ENCODE results near the gene GPX1.
A peak's percentile ranks its signal among the peaks of the same experiment; 100 is the strongest.
"Not testable (repeated sequence)": the region's sequence is repeated elsewhere in the genome, so short reads cannot be mapped to it uniquely, and the experiment has no call there.

GPX1 gene

GRCh38 chr3:49358217-49358883 lies at the start of gene GPX1:
TSS of gene GPX1 (minus strand) at chr3:49358353. CDS start at chr3:49358278, 75 bp downstream.
- peak; percentile 73 to 90 for DNase-seq (ENCODE audit: low read depth in 2 of 2)

DNA sequence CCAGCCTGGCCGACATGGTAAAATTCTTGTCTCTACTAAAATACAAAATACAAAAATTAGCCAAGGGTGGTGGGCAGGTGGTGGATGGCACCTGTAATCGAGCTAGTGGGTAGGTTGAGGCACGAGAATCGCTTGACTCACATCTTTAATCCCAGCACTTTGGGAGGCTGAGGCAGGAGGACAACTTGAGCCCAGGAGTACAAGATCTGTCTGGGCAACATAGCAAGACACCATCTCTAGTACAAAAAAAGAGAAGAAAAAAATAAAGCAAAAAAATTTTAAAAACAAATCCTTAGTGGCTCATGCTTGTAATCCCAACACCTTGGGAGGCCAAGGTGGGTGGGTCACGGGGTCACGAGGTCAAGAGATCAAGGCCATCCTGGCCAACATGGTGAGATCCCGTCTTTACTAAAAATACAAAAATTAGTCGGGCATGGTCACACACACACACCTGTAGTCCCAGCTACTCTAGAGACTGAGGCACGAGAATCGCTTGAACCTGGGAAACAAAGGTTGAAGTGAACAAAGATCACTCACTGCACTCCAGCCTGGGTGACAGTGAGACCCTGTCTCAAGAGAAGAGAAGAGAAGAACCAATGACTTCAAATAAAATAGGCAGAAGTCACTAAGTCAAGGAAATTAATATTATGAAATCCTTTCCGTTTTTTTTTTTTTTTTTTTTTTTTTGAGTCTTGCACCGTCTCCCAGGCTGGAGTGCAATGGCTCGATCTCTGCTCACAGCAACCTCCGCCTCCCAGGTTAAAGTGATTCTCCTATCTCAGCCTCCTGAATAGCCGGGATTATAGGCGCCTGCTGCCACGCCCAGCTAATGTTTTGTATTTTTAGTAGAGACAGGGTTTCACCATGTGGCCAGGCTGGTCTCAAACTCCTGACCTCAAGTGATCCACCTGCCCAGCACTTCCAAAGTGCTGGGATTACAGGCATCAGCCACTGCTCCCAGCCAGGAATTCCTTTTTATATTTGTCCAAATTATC lies 48.7 kb upstream of the GPX1 start:
- no peak for DNase-seq (ENCODE audit: low read depth in 2 of 2)

DNA sequence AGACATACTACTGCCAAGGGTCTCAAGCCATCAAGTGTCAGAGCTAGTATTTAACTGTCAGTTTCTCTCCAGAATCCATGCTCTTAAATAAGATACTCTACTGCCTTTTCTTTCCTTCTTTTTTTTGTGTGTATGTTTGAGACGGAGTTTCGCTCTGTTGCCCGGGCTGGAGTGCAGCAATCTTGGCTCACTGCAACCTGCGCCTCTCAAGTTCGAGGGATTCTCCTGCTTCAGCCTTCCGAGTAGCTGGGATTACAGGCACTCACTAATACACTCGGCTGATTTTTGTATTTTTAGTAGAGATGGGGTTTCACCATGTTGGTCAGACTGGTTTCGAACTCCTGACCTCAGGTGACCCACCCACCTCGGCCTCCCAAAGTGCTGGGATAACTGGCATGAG lies 47.4 kb upstream of the GPX1 start:
- not testable (repeated sequence) for DNase-seq (ENCODE audit: low read depth in 2 of 2)

GRCh38 chr3:49403891-49404290 lies 45.7 kb upstream of the GPX1 start:
- DNase-seq (ENCODE audit: low read depth in 2 of 2): no peak

DNA sequence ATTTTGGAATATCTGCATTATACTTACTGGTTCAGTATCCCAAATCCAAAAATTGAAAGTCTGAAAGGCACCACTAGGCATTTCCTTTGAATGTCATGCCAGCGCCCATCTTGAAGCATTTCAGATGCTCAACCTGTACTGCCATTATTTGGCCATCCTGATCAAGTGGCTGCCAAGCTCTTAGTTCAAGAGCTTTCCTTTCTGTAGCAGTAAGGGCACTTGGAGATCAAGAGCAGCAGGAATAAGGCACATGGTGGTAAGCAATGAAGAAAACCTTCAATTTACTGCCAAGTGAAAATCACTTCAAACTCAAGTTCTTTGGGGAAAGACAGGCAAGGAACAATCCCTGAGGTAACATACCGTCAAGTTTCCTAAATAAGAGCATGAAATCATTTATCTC lies 43.6 kb upstream of the GPX1 start:
- DNase-seq (ENCODE audit: low read depth in 2 of 2): no peak

DNA sequence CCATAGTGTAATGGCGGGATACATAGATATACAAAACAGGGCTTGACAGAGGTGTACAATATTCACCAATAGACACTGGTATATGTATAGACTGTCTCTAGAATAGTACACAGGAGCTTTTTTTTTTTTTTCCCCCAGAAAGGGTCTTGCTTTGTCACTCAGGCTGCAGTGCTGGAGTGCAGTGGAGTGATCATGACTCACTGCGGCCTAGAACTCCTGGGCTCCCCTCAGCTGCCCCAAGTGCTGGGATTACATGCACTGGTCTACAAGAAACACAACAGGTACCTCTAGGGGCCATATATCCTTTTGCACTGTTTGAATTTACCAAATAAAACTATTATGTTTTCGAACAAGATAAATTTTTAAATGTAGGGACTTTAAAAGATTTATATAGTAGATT lies 41.3 kb upstream of the GPX1 start:
- no peak for DNase-seq (ENCODE audit: low read depth in 2 of 2)

- DNase-seq (ENCODE audit: low read depth in 2 of 2): no peak
Observed at GRCh38 chr3:49397470-49397869, 39.3 kb upstream of the GPX1 start.

GRCh38 chr3:49391310-49391709 lies 33.2 kb upstream of the GPX1 start:
- DNase-seq (ENCODE audit: low read depth in 2 of 2): not testable (repeated sequence)

DNA sequence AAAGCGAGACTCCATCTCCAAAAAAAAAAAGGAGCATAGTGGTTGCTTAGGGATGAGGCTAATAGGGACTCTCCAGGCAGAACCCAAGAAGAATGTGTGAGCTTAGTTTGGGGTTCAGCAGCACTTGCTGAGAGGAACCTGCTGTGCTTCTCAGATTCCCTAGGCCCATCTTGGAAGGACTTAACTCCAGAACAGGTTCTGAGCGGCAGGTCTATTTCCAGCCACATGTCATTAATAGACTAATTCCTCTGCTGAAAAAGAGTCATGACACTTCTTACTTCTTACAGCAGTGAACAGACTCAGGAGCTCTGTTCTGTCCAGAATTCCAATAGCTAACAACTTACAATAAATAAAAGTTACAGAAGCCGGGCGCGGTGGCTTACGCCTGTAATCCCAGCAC lies 31.1 kb upstream of the GPX1 start:
- no peak for DNase-seq (ENCODE audit: low read depth in 2 of 2)

- DNase-seq (ENCODE audit: low read depth in 2 of 2): no peak
Observed at GRCh38 chr3:49388289-49388820, 30.2 kb upstream of the GPX1 start.

GRCh38 chr3:49387721-49388120 lies 29.6 kb upstream of the GPX1 start:
- DNase-seq (ENCODE audit: low read depth in 2 of 2): no peak

DNA sequence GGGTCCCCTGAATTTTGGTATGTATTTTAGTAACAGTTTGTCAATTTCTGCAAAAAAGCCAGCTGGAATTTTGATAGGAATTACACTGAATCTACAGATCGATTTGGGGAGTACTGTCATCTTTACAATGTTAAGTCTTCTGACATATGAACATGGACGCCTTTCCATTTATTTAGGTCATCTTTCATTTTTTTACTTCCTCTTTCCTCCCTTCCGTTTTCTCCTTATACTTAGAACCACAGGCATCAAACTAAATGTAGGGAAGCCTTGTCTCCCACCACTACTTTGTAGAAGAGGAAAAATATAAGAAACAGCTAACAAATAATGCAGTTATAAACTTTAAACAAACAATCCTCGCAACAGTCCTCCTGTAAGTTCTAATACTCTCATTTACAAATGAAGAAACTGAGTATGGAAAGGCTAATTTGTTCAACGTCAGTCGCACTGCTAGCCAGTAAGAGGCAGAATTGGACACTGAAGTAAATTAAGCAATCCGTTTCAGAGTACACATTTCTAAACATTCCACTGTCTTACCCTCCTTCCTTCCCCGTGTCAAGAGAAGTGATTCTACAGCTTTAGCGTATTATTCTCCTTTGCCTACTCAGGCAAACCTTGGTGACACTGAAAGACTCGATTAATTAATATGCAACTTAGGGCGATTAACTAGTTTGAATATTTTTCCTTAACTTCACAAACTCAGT lies 28.1 kb upstream of the GPX1 start:
- DNase-seq (ENCODE audit: low read depth in 2 of 2): no peak

- DNase-seq (ENCODE audit: low read depth in 2 of 2): no peak
Observed at GRCh38 chr3:49385617-49386016, 27.5 kb upstream of the GPX1 start.

- DNase-seq (ENCODE audit: low read depth in 2 of 2): no peak
Observed at GRCh38 chr3:49383387-49383786, 25.2 kb upstream of the GPX1 start.

- no peak for DNase-seq (ENCODE audit: low read depth in 2 of 2)
Observed at GRCh38 chr3:49378249-49378895, 20.2 kb upstream of the GPX1 start.

- DNase-seq (ENCODE audit: low read depth in 2 of 2): peak; percentile 24 to 32
Observed at GRCh38 chr3:49377483-49377882, 19.3 kb upstream of the GPX1 start.

GRCh38 chr3:49371946-49372345 lies 13.8 kb upstream of the GPX1 start:
- no peak for DNase-seq (ENCODE audit: low read depth in 2 of 2)

- no peak for DNase-seq (ENCODE audit: low read depth in 2 of 2)
Observed at GRCh38 chr3:49370585-49371290, 12.6 kb upstream of the GPX1 start.

DNA sequence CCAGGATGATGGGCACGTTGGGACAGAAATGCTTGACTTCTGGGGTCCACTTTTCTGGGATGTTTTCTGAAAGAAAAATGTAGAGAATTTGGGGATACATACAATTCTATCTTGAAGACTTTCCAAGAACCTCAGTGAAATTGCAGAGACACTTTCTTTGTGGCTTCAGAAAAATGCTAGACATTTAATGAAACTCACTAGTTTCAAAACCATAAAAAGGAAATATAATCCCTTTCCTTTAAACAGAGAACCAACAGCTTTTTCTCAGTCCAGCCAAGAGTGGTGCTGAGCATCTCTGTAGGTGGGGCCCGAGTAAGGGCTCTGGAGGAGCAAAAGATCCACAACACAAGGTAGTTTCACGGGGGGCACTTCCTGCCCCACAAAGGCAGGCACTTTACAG lies 4.4 kb upstream of the GPX1 start:
- DNase-seq (ENCODE audit: low read depth in 2 of 2): no peak

- no peak for DNase-seq (ENCODE audit: low read depth in 2 of 2)
Observed at GRCh38 chr3:49359623-49360022, 1.5 kb upstream of the GPX1 start.

GRCh38 chr3:49358884-49359225 lies 702 bp upstream of the GPX1 start:
- peak in 1 of 2 experiments; percentile 13 for DNase-seq (ENCODE audit: low read depth in 2 of 2)

All from stimulated activated CD4-positive, alpha-beta T cell treated with anti-CD3 and anti-CD28 coated beads, Interleukin-12 subunit alpha, Interleukin-12 subunit beta, amount 100 ng/mL, for 24 hours (primary cell).